ENCODE data around the gene GRAP2.

GRCh38 chr22:39895682-39896081 is 5.2 kb upstream of the GRAP2 start:
- TF ChIP-seq CTCF (IDR thresholded peaks at IDR 0.05) (no peak), POLR2A (IDR thresholded peaks at IDR 0.05) (no peak)
